ENCODE data around the gene USP30. TPM values are rescaled to one million over a fixed set of nuclear protein-coding genes. Genes with fewer than 3 reads are reported as not detected.

The USP30 gene
- total RNA-seq, 1 experiment from 2014 or later, result 8.7 TPM

Other genes with a start within 250 kb of the USP30 start
- gene SSH1, start 195.0 kb upstream of the USP30 start, total RNA-seq (2014; rRNA removed; shearing (Covaris generic)), result 6.1 and 8.7 TPM in 2 replicates
- not detected in 2 replicates for gene DAO, start 172.5 kb upstream of the USP30 start, total RNA-seq (2014; rRNA removed; shearing (Covaris generic))
- gene SVOP, start 31.5 kb upstream of the USP30 start, total RNA-seq (2014; rRNA removed; shearing (Covaris generic)), result under 0.01 and 0.03 TPM in 2 replicates
- gene ALKBH2, start 40.9 kb downstream of the USP30 start, total RNA-seq (2014; rRNA removed; shearing (Covaris generic)), result 29.6 and 40.1 TPM in 2 replicates
- 116 and 127 TPM in 2 replicates for gene UNG, start 45.0 kb downstream of the USP30 start, total RNA-seq (2014; rRNA removed; shearing (Covaris generic))
- 3.8 and 13.4 TPM in 2 replicates for gene ACACB, start 64.0 kb downstream of the USP30 start, total RNA-seq (2014; rRNA removed; shearing (Covaris generic))